Amniotic stem cell (primary cell): Measurements from ENCODE around the gene VTI1B.
A peak's percentile ranks its signal among the peaks of the same experiment; 100 is the strongest.

Source experiments
- DNase-seq: peaks from one replicate; lab custom pipeline; 2025; lab: John Stamatoyannopoulos, UW

Gene VTI1B

DNA sequence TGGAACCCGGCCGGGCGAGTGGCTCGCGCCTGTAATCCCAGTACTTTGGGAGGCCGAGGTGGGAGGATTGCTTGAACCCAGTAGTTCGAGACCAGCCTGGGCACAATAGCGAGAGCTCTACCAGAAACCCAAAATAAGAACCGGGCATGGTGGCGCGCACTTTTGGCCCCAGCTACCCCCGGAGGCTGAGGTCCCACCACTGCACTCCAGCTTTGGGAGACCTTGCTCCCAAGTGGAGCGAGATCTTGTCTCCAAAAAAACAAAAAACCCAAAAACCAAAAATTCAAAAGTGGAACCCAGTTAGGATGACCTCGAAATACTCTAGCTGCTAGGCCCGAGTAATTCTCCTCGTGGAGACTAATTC lies 769 bp upstream of the VTI1B start:
- no peak for DNase-seq

DNA sequence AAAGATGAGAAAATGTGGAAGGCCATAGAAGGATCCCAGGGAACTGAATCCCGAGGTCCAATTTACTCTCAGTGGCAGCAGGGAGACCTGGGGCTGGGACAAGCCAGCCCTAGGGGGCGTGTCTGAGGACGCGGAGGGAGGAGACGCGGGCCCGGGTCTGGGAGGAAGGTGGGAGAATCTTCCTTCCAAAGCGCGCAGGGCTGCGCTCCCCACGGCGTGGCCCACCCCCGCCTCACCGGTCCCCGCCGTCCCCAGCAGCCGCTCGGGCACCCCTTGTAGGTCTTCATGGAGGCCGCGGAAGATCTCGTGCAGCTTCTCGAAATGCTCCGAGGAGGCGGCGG lies 323 bp downstream of the VTI1B start:
- DNase-seq = peak; percentile 22

DNA sequence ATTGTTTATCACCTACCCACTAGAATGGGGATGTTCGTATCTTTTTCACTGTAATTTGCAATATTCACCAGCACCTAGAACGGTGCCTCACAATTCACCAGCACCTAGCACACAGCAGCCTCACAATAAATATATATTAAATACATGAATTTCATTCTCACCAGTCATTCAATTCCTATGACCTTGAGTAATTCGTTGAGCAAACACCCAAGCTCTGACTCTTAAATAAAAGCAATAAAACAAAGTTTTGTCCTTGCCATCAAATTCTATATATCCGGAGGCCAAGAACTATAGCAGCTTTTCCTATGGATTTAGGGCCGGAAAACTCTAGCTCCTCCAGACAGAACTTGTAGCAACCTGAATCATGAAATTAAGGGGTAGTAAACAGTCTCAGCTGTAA lies 981 bp downstream of the VTI1B start:
- DNase-seq = no peak

DNA sequence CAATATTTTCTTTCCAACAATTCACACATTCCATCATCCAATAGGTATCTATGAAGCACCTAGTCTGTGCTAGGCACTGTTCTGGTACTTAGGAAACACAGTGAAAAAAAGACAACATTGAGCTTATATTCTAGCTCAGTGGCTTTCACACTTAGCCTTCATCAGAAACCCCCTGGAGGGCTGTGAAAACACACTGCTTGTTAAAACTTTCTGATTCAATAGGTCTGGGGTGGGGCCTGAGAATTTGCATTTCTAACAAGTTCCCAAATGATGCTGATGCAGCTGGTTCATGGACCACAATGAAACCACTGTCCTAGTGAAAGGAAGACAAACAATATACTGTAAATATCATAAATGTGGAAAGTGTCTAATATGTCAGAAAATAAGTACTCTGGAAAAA lies 5.9 kb downstream of the VTI1B start:
- no peak for DNase-seq

DNA sequence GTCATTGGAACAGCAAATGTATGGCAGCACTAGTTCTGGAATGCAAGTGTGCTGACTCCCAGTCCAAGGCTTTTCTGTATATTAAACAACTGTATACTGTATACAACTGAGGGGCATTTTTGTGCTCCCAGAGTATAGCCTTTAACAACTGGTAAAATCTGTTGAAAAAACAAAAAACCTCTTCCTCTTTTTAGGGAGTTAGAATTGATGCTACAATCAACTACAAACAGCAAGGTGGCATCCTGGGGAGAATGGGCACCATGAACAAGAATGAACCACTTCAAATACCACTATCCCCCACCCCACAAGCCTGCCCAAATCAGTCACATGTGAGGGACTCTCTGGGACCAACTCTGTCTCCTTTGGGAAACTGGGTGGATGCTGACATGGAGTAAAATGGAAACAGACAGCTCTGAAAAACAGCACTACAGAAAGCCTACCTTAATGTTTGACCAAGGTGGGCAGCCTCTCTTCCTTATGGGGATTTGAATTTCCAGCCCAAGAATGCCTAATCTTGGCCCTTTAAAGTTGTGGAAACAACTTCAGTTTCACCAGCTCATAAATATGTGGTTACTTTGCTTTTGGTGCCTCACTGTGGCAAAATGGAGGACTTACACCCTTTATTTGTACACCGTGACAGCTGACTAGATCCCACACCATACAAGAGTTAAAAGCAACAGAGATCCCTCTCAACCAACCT lies 7.5 kb downstream of the VTI1B start:
- DNase-seq = peak; percentile 26

DNA sequence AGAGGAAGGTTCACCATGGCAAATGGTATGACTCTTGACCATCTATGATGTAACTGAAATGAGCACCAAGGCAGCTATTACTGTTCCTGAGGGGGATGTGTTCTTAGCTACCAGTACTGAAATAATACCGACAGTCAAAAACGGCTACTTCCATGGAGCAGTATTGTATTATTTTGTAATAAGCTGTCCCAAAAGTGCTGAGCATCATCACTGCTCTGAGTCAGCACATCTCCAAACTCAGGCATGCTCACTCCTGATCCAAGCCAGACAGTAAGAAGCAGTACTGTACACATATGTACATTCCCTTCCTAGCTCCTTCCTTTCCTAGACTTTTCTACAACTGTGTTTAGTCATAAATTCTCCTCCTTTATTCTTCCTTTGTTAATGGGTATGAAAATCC lies 8.6 kb downstream of the VTI1B start:
- no peak for DNase-seq

DNA sequence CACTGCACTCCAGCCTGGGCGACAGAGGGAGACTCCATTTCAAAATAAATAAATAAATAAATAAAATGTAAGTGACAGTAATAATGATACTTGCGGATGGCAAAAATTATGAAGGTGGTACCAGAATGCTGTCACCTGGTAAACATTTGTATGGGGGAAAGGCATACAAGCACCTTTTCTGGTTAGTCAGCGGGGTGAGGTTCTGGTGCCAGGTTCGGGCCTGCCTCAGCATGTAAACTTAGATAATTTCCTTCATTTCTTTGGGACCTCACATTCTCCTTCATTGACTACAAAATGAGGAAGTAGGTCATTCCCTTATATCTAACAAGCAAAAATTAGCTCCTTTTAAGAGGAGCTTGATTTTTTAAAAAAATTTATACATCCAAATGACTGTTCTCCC lies 10.8 kb downstream of the VTI1B start:
- no peak for DNase-seq

DNA sequence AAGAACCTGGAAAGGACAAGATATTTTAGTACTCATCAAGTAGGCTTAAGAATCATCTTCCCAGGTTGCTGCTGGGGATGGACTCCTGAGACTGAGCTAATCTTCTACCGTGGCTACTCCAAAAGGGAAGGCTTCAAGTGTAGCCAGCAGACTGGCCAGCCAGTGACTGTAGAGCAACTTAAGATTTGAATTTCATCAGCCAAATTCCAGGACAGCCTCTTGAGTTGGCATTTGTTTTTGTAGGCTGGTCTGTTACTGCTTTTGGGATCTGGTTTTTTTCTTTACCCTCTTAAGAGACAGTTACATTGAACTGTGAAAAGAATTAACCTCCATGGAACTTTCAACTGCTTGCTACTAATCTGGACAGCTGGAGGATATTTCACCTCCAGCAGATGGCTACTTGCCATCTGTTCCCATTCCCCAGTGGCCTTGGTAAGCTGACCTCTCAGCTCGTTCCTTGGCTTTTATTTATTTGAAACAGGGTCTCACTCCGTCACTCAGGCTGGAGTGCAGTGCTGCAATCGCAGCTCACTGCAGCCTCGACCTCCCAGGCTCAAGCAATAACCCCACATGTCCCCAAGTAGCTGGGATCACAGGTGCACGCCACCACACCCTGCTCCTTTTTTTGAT lies 20.7 kb downstream of the VTI1B start:
- DNase-seq = no peak

DNA sequence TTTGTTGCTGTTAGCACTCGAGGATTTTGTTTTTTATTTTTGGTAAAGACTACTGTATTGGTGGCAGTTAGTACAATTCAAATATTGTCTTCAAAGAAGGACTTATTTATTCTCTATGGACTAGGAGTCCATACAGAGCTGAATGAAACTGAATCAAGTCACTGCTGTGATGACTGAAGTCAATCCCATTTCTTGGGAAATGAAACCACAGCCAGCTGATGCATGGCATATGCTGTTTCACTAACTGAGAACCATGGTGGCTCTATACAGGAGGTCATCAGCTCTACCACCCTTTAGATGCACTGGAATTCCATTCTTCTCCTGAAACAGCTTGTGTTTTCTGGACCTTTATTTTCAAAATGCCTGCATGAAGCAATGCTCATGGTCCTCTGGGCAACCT lies 22.2 kb downstream of the VTI1B start:
- DNase-seq = no peak

DNA sequence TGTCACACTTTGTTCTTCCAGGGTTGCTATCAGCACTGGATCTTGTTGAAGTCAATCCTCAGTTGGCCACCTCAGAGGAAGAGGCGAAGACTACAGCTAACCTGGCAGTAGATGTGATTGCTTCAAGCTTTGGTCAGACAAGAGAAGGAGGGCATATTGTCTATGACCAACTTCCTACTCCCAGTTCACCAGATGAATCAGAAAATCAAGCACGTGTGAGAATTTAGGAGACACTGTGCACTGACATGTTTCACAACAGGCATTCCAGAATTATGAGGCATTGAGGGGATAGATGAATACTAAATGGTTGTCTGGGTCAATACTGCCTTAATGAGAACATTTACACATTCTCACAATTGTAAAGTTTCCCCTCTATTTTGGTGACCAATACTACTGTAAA lies 23.7 kb downstream of the VTI1B start:
- DNase-seq = no peak

DNA sequence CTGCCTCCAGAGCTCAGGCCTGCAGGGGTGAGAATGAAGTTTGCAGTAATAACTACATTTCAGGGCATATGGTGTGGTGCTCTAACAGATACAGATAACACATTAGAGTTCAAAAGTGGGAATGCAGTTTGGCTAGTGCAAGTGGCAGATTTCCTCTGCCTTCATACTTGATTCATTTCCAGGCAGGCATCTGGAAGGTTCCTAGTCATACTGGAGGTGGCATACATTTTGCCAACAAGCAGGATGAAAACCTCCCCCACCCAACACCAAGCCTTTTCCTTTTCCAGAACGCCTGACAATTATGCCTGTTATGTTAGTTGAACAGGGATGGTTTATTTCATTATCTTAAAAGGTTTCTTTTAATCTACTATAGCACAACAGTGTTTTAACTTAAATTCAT lies 24.3 kb downstream of the VTI1B start:
- DNase-seq = no peak

DNA sequence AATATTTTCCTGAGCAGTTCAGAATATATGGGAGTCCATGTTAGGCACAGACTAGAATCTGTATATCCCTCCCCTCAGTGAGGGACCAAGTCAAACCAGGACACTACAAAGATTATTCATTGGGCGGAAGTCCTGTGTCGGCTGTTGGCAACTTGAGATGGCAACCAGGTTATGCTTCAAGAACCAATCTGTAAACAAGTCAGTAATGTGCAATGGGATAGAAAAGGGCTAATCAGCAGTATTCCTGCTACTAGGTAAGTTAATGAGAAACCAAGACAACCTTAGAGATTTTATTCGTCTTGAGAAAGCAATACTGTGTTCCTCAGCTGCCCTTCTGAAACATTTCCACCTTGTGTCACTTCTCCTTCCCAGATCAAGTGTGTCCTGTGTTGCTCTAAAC lies 28.3 kb downstream of the VTI1B start:
- DNase-seq = no peak

DNA sequence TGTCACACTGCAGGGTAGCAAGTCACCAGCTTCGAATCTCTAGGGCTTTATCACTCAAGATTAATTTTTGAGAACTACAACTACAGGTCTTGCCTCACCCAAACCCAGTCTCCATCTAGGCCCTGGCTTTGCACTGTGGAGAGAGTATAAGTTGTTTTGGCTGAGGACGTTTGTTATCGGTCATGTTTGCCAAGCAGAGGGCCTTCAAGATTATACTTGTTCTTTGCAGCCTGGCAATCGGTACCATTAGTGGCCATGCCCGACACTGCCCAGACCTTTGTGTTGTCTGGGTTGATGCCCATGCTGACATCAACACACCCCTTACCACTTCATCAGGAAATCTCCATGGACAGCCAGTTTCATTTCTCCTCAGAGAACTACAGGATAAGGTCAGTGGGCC lies 29.0 kb downstream of the VTI1B start:
- DNase-seq = no peak

DNA sequence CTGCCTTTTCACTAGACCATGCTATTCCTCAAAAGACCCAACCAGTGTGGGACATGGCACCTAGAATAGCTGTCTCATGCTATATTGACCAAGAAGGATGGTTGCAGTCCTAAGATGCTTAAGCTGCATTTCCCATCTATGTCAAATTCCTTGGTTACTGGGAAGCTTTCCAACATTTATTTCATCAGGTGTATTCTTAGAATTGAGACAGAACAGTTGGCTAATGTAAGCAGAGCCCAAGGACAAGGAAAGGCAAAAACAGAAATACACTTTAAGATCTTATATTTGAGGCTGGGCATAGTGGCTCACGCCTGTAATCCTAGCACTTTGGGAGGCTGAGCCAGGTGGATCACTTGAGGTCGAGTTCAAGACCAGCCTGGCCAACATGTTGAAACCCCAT lies 30.0 kb downstream of the VTI1B start:
- no peak for DNase-seq

DNA sequence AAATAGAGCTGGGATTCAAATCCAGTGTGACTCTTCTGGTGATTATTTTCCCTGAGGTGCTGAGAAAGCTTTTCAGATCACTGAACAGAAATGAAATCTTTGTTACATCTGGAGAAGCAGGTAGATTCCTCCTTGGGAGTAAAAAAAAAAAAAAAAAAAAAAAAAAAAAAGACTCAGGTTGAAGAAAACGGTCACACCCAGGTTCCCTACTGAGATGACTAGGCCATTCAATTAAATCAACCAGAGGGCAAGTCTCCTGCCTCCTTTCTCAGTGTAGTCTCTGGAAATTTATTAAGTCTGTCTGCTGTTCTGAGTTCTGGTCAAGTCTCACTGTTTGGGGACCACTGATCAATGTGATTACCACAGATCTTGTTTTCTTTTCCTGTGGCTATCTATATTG lies 30.7 kb downstream of the VTI1B start:
- DNase-seq = no peak

DNA sequence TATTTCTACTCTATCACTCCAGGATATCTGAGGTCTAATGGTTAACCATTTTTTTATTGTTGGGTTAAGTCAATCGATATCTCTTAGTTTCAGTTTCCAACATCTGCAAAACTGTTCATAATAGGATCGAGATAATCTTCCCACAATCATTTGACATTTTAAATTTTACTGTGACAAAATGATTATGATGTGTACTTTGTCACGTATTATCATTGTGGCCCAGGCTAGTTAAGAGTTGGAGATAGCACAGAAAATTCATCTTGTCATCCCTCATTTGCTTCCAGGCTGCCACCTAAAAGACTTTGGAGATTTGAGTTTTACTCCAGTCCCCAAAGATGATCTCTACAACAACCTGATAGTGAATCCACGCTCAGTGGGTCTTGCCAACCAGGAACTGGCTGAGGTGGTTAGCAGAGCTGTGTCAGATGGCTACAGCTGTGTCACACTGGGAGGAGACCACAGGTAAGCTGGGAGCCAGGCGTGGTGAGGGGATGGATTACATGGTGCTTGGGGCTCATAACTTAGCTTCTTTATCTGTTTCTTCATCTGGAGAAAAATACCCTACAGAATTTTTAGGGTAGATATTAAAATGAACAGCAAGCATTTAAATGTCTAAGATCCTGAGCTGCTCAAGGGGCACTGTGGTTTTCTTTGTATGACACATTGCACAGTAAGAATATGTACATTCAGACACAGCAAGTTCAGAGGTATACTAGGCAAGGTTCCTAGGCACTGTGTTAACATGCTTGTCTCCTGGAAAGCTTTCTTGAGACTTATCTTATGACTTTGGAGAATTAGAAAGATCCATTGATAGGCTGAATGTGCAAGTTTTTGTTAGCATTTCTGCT lies 32.3 kb downstream of the VTI1B start:
- DNase-seq = no peak

DNA sequence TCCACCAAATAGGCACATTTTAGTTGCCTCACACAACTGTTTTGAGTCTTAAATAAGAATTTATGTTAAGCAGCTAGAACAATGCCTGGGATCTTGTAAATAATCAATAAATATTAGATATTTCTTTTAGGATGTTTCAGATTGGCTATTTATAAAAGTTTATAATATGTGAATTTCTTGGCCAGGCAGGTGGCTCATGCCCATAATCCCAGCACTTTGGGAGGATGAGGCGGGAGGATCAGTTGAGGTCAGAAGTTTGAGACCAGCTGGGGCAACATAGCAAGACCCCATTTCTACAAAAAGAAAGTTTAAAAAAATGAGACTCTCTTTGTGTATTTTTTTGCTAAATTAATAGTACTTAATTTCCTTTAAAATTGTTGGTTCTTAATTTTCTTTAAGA lies 33.0 kb downstream of the VTI1B start:
- DNase-seq = no peak

DNA sequence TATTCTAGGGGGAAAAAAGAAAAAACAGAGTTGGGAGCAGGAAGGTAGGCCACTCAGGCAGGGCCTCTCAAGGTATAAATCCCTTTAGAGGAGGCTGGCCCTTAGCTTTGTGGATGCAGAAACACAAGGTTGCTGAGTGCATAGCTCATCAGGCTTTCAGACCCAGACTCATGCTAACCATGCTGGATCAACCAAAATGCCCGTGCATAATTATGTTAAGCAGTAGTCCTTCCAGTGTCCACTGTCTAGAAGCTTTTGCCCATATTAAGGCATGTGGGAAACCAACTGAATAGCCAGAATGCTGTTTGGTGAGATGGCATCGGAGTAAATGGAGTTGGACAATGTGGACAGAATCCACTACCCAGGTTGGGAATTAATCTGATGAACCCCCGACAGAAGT lies 35.8 kb downstream of the VTI1B start:
- no peak for DNase-seq

DNA sequence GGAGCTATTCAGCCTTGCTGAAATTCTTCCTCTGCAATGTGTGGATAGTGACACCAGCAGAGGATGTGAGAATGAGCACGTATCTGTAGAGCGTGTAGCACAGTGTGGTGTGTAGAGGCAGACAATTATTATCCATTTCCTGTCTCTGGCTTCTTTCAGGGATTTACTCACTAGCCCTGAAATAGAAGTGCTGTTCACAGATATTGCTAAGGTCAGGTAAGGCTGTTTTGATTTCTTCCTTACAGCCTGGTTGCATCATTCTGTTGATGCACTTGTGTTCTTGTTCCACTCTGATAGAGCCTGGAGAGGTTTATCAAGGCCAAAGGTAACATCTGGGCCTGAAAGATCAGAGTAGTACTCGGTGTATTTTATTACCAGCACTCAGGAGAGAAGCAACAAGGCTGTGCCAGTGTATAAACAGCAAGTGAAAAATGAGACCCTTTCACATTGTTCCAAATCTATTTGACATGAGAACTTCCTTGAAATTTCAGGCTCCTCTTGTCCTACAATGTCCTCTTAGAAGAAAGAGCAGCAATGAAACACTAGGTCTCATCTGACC lies 38.0 kb downstream of the VTI1B start:
- DNase-seq = no peak

DNA sequence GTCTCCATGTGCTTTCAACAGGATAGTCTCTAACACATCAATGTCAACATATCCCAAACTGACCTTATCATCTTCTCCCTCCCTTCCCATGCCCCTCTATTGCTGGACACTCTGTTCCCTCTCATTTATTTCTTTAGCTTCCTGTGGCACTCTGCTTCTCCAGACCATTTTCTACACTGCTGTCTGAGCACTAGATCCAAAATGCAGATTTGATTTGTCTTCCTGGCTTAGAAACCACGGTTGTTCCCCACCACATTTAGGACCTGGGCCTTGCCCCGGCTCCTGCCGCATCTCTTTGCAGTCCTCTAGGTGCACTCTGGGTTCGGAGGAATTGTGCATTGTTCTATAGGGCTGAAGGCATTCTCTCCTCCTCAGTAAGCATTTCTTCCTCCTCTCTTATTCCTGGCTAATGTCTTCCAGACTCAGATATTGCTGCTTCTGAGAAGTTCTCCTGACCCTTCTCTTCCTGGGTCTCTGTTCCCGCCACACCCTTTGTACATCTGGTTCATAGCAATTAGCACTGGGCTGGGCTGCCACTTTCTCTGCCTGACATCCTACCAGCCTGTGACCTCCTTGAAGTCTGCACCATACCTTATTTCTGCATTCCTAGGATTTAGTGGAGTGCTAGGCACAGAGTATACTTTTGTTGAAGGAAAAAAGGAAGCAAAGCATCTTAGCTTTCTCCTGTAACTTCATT lies 40.8 kb downstream of the VTI1B start:
- DNase-seq = no peak

DNA sequence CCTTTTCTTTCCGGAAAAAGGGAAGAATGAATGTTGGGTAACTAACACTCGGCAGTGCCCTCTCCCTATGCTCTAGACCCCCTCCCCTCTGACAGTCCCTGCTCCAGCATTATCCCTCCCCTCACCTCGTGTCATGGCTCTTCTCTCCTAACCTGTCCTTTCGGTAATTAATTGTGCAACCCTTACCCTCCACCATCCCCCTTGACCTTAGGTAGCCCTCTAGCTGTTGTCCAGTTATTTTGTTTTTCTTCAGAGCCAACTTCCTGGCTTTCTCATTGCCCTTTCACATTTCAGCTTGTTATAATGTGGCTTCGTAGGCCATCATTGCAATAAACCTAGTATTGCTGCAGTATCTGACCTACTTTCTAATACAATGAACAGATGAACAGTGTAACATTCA lies 43.5 kb downstream of the VTI1B start:
- no peak for DNase-seq

DNA sequence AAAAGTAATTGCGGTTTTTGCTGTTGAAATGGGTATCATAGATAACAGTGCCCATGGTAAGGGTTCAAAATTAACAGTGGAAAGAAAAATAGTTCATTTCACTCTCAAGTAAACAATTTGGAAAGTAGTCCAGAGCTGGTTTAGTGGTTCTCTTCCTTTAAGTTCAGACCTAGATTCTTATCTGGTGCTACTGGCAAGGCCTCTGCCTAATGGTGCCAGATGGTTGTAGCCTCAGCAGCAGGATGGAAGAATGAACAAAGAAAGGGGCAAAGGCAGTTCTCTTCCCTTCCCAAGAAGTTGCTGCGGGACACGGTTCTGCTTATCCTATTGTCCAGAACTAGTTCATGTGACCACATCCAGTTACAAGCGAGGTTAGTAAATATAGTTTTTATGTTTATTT lies 44.2 kb downstream of the VTI1B start:
- no peak for DNase-seq

DNA sequence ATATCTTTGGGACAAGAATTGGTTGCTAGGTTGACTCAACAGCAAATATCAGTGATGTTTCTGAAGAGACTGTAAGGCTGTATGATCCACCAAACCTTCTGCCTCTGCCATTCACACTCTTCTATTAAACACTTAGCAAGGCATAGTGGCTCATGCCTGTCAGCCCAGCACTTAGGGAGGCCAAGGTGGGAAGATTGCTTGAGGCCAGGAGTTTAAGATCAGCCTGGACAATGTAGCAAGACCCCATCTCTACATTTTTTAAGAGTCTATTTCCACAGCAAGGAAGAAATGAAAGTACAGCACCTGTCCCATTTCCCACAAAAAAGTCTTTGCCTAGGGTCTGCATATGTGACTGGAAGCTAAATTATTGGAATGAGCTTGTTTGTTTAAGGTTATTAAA lies 46.9 kb downstream of the VTI1B start:
- no peak for DNase-seq
